Measurements from ENCODE around the gene CARF. TPM values are rescaled to one million over a fixed set of nuclear protein-coding genes. Genes with fewer than 3 reads are reported as not detected.

Gene CARF
- total and polyA plus RNA-seq, 2 of the 13 experiments (the other 11 are each of a cell fraction or from before 2014, with no cell fraction given): 3.0 to 5.4 TPM

DNA sequence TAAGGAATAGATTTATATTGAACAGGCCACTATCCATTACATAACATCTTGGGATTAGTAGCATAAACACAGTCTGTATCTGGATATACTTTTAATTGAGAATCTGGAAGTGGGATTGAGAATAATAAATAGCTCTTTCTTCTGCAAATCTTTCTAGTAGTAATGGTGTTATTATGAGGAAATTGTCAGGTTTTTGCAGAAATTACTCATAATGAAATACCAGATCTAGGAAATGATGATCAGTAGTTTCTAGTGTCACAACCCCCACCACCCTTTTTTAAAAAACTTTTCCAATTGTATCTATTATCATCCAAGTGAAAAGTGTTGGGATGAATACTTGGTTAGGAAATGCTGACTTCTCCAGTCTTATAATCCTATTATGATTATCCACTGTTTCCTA lies 121.3 kb downstream of the CARF start:
- H3K36me3 ChIP-seq (replicated peaks in 1 of 2; ENCODE audit: control insufficient read depth in 1 of 2, insufficient read depth in 2 of 2, low read length in 2 of 2): no peaks in the 10 kb centered on the region
- H3K27me3 ChIP-seq (ENCODE audit: control insufficient read depth in 1 of 2, insufficient read depth in 2 of 2, low read length in 2 of 2): no peaks in the 10 kb centered on the region
- FAIRE-seq (no peak), DNase-seq (ENCODE audit: low spot score) (no peak), ATAC-seq (no peak)
- no peak overlapping the region for H3K4me2 ChIP-seq (ENCODE audit: low read depth, low read length)
- no peaks in the 10 kb centered on the region for H4K20me1 ChIP-seq (ENCODE audit: insufficient read depth, low read length)
- H3K4me3 ChIP-seq (replicated peaks in 1 of 3; ENCODE audit: insufficient read depth in 1 of 3, low read depth in 2 of 3, low read length in 3 of 3): no peak overlapping the region
- ChIA-PET POLR2A (no interaction called here), CTCF (ENCODE audit: low intra/inter-chr PET ratio, low total read pairs) (no interaction called here)
- peaks cover 14% of the 10 kb centered on the region for H3K4me1 ChIP-seq (ENCODE audit: insufficient read depth, low read length)
- H3K9me3 ChIP-seq (ENCODE audit: low read length): no peaks in the 10 kb centered on the region
- no peak overlapping the region for H2AFZ ChIP-seq (ENCODE audit: low read length)
- H3K9ac ChIP-seq (ENCODE audit: insufficient read depth, low read depth, low read length): no peak overlapping the region
- TF ChIP-seq ZSCAN25 (CRISPR knock-in tag; IDR thresholded peaks at IDR 0.05) (no peak), TOE1 (CRISPR knock-in tag; IDR thresholded peaks at IDR 0.05) (no peak)
- intact Hi-C loops (cut with micrococcal nuclease; ENCODE audit: unreplicated experiment) (no loop called here), in situ Hi-C loops (cut with HindIII; ENCODE audit: extremely low pct_ligation_motif_present, low pct_unique_long_range_greater_than_20kb) (no loop called here)
- H3K27ac ChIP-seq (ENCODE audit: extremely low read length, insufficient read depth, low read length): no peak overlapping the region
- peaks cover 3% of the 10 kb centered on the region for H3K79me2 ChIP-seq (ENCODE audit: insufficient read depth, low read length)
- BruUV-seq (replicated peaks): no TSS peak

DNA sequence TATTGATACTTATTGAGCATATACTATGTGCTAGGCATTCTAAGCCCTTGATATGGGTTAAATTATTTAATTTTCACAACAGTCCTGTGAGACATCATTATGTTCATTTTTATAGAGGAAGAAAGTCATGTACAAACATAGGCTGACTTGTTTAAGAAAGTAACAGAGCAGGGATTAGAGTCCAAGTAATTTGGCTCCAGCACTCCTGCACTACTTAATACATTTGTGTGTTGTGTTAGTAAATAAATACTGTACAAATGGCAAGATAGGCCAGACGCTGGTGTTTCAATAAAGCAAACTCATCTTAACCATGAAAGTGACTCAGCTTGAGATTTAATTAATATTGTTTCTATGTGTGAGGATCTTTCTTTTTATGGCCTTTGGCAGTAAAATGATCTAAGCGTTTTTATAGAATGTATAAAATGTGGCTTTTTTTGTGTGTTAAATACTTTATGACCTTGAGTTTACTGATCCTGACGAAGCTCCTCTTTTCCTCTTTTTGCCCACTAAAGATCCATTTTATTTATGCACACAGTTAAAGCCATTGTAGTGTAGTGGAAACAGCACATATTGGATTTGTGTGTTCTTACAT lies 123.9 kb downstream of the CARF start:
- ChIA-PET CTCF (ENCODE audit: low intra/inter-chr PET ratio, low total read pairs) (no interaction called here), POLR2A (no interaction called here)
- in situ Hi-C loops (cut with HindIII; ENCODE audit: extremely low pct_ligation_motif_present, low pct_unique_long_range_greater_than_20kb) (no loop called here), intact Hi-C loops (cut with micrococcal nuclease; ENCODE audit: unreplicated experiment) (no loop called here)
- peaks cover 26% of the 10 kb centered on the region for H3K4me1 ChIP-seq (ENCODE audit: insufficient read depth, low read length)
- H3K4me2 ChIP-seq (ENCODE audit: low read depth, low read length): no peak overlapping the region
- no peak overlapping the region for H3K27ac ChIP-seq (ENCODE audit: extremely low read length, insufficient read depth, low read length)
- no peak for ATAC-seq
- H3K79me2 ChIP-seq (ENCODE audit: insufficient read depth, low read length): peaks cover 3% of the 10 kb centered on the region
- no peaks in the 10 kb centered on the region for H3K36me3 ChIP-seq (replicated peaks in 1 of 2; ENCODE audit: control insufficient read depth in 1 of 2, insufficient read depth in 2 of 2, low read length in 2 of 2)
- no peak overlapping the region for H3K9ac ChIP-seq (ENCODE audit: insufficient read depth, low read depth, low read length)
- H2AFZ ChIP-seq (ENCODE audit: low read length): no peak overlapping the region
- H3K9me3 ChIP-seq (ENCODE audit: low read length): no peaks in the 10 kb centered on the region
- FAIRE-seq: no peak
- H4K20me1 ChIP-seq (ENCODE audit: insufficient read depth, low read length): no peaks in the 10 kb centered on the region
- H3K4me3 ChIP-seq (replicated peaks in 1 of 3; ENCODE audit: insufficient read depth in 1 of 3, low read depth in 2 of 3, low read length in 3 of 3): no peak overlapping the region
- DNase-seq (ENCODE audit: low spot score): no peak
- WGBS (ENCODE audit: low lambda C conversion rate): 83% methylated on average over 3 of the region's 3 CpGs
- H3K27me3 ChIP-seq (ENCODE audit: control insufficient read depth in 1 of 2, insufficient read depth in 2 of 2, low read length in 2 of 2): no peaks in the 10 kb centered on the region
- no TSS peak for BruUV-seq (replicated peaks)
- TF ChIP-seq REL (CRISPR knock-in tag; conservative IDR thresholded peaks at IDR 0.05): no peak
- TF ChIP-seq PPARG (CRISPR knock-in tag; conservative IDR thresholded peaks at IDR 0.05): no peak
- TF ChIP-seq, protein P1, sequence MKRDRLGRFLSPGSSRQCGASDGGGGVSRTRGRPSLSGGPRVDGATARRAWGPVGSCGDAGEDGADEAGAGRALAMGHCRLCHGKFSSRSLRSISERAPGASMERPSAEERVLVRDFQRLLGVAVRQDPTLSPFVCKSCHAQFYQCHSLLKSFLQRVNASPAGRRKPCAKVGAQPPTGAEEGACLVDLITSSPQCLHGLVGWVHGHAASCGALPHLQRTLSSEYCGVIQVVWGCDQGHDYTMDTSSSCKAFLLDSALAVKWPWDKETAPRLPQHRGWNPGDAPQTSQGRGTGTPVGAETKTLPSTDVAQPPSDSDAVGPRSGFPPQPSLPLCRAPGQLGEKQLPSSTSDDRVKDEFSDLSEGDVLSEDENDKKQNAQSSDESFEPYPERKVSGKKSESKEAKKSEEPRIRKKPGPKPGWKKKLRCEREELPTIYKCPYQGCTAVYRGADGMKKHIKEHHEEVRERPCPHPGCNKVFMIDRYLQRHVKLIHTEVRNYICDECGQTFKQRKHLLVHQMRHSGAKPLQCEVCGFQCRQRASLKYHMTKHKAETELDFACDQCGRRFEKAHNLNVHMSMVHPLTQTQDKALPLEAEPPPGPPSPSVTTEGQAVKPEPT (CRISPR knock-in tag; IDR thresholded peaks at IDR 0.05; ENCODE audit: low read depth): no peak
- TF ChIP-seq ADNP (CRISPR knock-in tag; IDR thresholded peaks at IDR 0.05): no peak
- no peak for TF ChIP-seq ZSCAN20 (CRISPR knock-in tag; IDR thresholded peaks at IDR 0.05; ENCODE audit: borderline replicate concordance)
- TF ChIP-seq GTF3A (CRISPR knock-in tag; conservative IDR thresholded peaks at IDR 0.05): no peak
- no peak for TF ChIP-seq ZNF660 (CRISPR knock-in tag; IDR thresholded peaks at IDR 0.05; ENCODE audit: borderline replicate concordance, low read depth)
- TF ChIP-seq RBAK (CRISPR knock-in tag; IDR thresholded peaks at IDR 0.05): no peak
- TF ChIP-seq, protein P2, sequence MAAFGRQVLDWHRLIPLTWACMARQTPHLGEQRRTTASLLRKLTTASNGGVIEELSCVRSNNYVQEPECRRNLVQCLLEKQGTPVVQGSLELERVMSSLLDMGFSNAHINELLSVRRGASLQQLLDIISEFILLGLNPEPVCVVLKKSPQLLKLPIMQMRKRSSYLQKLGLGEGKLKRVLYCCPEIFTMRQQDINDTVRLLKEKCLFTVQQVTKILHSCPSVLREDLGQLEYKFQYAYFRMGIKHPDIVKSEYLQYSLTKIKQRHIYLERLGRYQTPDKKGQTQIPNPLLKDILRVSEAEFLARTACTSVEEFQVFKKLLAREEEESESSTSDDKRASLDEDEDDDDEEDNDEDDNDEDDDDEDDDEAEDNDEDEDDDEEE (CRISPR knock-in tag; IDR thresholded peaks at IDR 0.05): no peak
- no peak for TF ChIP-seq SALL2 (CRISPR knock-in tag; IDR thresholded peaks at IDR 0.05)
- no peak for TF ChIP-seq KDM6A (CRISPR knock-in tag; IDR thresholded peaks at IDR 0.05; ENCODE audit: low read depth)
- TF ChIP-seq CCAR2 (optimal IDR thresholded peaks at IDR 0.05; ENCODE audit: low read depth, low read length): no peak

Measured in HepG2 (cell line).